ENCODE results near the gene DGKG. TPM values are rescaled to one million over a fixed set of nuclear protein-coding genes. Genes with fewer than 3 reads are reported as not detected.

The DGKG gene
- total RNA-seq, 1 donor from 2014 or later = 0.54 TPM

DNA sequence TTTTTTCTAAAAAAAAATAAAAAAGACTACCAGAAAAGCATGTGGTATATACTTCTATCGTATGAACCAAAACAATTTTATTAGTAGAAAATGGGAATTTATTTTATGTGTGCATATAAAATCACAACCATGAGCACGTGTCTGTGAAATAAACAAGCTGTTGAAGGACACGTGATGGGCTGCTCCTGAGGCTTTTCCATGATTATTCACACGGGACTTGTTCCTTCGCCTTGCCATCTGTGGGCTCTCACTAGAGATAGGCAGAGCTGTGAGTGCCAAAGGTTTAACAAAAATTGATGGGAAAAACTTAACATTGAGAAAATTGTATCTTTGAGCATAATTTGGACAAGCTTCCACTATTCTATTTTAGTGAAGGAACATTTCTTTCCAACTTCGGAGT is 240.8 kb downstream of the DGKG start:
- TF ChIP-seq, protein P1, sequence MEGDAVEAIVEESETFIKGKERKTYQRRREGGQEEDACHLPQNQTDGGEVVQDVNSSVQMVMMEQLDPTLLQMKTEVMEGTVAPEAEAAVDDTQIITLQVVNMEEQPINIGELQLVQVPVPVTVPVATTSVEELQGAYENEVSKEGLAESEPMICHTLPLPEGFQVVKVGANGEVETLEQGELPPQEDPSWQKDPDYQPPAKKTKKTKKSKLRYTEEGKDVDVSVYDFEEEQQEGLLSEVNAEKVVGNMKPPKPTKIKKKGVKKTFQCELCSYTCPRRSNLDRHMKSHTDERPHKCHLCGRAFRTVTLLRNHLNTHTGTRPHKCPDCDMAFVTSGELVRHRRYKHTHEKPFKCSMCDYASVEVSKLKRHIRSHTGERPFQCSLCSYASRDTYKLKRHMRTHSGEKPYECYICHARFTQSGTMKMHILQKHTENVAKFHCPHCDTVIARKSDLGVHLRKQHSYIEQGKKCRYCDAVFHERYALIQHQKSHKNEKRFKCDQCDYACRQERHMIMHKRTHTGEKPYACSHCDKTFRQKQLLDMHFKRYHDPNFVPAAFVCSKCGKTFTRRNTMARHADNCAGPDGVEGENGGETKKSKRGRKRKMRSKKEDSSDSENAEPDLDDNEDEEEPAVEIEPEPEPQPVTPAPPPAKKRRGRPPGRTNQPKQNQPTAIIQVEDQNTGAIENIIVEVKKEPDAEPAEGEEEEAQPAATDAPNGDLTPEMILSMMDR (IDR thresholded peaks at IDR 0.05; ENCODE audit: unreplicated experiment) = no peak
- Mint-ChIP-seq H3K4me3 (ENCODE audit: unreplicated experiment) (no peak overlapping the region), H3K9me3 (ENCODE audit: unreplicated experiment) (no peaks in the 10 kb centered on the region), H3K4me1 (ENCODE audit: unreplicated experiment) (peaks cover 7% of the 10 kb centered on the region), H3K27me3 (ENCODE audit: unreplicated experiment) (peaks cover 7% of the 10 kb centered on the region), H3K27ac (ENCODE audit: unreplicated experiment) (no peak overlapping the region), H3K36me3 (ENCODE audit: low read depth, unreplicated experiment) (no peaks in the 10 kb centered on the region)
- no peak for DNase-seq (ENCODE audit: low spot score)

DNA sequence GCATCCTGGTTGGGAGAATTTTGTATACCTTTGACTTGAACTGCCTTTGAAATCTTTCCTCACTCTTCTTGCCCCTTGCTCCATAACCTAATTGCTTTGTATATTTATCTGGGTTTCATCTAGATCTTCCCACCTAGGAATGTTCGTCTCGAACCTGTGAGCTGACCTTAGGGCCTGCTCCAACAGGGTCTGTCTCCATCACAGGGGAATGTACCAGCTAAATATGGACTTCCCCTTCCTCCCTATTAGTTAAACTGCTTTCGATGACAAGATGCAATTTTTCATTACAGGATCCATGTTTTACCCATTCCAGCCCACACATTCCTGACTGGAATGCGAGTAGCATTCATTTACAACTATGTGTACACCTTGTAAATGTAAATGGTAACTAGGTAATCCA is 242.5 kb downstream of the DGKG start:
- no peaks in the 10 kb centered on the region for H3K9me3 Mint-ChIP-seq (ENCODE audit: unreplicated experiment)
- H3K4me3 Mint-ChIP-seq (ENCODE audit: unreplicated experiment) = no peak overlapping the region
- TF ChIP-seq, protein P1 (IDR thresholded peaks at IDR 0.05; ENCODE audit: unreplicated experiment) = no peak
- H3K36me3 Mint-ChIP-seq (ENCODE audit: low read depth, unreplicated experiment) = no peaks in the 10 kb centered on the region
- DNase-seq (ENCODE audit: low spot score) = no peak
- H3K4me1 Mint-ChIP-seq (ENCODE audit: unreplicated experiment) = peaks cover 7% of the 10 kb centered on the region
- H3K27me3 Mint-ChIP-seq (ENCODE audit: unreplicated experiment) = peaks cover 4% of the 10 kb centered on the region
- no peak overlapping the region for H3K27ac Mint-ChIP-seq (ENCODE audit: unreplicated experiment)

DNA sequence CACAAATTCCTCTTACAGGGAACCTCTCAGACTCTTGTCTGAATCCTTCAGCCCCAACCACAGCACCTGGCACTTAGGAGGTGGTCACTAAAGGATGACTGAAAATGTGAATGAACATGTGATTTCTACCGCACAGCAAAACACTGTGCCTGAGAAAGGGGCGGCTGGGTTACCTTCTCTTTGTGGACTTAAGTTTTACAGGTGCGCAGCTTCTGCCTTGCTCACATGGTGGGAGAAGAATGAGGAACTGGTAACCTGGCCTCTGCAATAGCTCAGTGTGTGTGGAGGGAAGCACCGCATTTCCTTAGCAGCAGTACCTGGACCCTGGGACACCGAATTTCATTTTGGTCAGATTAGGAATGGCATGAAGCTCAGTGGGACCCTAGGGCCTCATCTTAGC is 243.3 kb downstream of the DGKG start:
- no peak overlapping the region for H3K27ac Mint-ChIP-seq (ENCODE audit: unreplicated experiment)
- TF ChIP-seq, protein P1 (IDR thresholded peaks at IDR 0.05; ENCODE audit: unreplicated experiment) = no peak
- peaks cover 4% of the 10 kb centered on the region for H3K27me3 Mint-ChIP-seq (ENCODE audit: unreplicated experiment)
- peaks cover 7% of the 10 kb centered on the region for H3K4me1 Mint-ChIP-seq (ENCODE audit: unreplicated experiment)
- no peak overlapping the region for H3K4me3 Mint-ChIP-seq (ENCODE audit: unreplicated experiment)
- DNase-seq (ENCODE audit: low spot score) = no peak
- no peaks in the 10 kb centered on the region for H3K9me3 Mint-ChIP-seq (ENCODE audit: unreplicated experiment)
- H3K36me3 Mint-ChIP-seq (ENCODE audit: low read depth, unreplicated experiment) = no peaks in the 10 kb centered on the region

DNA sequence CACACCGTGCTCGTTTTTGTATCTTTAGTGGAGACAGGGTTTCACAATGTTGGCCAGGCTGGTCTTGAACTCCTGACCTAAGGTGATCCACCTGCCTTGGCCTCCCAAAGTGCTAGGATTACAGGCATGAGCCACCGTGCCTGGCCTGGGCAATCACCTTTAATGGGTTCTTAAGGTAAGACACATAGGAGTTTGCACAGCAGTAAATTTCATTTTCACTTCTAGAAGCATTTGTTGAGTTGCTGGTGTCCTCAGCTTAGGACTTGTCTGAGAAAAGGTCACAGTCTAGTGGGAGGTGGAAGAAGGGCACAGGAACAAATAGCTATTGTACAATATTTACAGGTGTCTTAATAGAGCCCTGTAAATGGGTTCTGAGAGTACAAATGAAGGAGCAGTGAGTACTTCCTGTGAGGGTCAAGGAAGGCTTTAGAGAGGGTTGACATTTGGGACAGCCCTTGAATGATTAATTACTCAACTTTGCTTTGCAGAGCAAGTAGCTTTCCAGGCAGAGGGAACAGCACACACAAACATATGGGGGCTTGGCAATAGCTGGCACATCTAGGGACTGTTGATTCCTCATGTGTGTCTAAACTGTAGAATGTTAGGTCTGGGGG is 244.4 kb downstream of the DGKG start:
- Mint-ChIP-seq H3K9me3 (ENCODE audit: unreplicated experiment) (no peaks in the 10 kb centered on the region), H3K27ac (ENCODE audit: unreplicated experiment) (no peak overlapping the region), H3K4me3 (ENCODE audit: unreplicated experiment) (no peak overlapping the region), H3K27me3 (ENCODE audit: unreplicated experiment) (peaks cover 6% of the 10 kb centered on the region), H3K4me1 (ENCODE audit: unreplicated experiment) (peaks cover 4% of the 10 kb centered on the region), H3K36me3 (ENCODE audit: low read depth, unreplicated experiment) (no peaks in the 10 kb centered on the region)
- TF ChIP-seq, protein P1 (IDR thresholded peaks at IDR 0.05; ENCODE audit: unreplicated experiment) = no peak
- DNase-seq (ENCODE audit: low spot score) = no peak

DNA sequence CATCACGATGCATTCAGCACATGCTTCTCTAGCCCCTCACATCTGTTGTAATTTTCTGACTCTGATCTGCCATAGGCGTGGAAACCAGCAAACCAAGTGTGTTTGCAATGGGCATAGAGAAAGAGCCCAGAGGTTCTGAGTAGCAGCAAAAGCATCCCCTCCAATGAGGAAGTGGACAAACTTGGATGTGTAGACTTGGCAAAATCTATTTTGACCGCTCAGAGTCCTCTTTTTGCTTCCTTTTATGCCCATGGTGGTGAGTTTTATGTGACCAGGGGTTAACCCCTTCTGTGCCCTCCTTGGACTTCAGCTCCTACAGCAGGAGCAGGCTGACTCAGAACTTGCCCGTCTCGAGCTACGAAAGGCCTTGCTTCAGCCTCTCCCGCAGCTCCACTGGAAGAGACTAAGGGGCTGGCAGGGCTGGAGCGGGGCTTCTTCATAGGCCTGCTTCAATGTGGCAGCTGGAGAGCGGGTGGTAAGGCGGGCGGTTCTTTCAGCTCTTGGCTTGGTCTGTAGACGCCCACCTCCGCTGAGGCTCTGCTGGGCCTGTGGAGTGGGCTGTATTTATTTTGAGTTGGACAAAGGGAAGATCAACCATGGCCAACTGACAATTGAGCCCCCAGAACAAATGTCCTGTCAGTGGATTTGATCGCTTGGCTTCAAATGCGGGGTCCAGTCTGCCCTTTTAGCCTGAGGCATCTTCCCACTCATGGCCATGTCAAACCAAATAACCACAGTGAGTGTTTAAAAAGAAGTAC is 246.6 kb downstream of the DGKG start:
- DNase-seq (ENCODE audit: low spot score) = no peak
- peaks cover 9% of the 10 kb centered on the region for H3K4me1 Mint-ChIP-seq (ENCODE audit: unreplicated experiment)
- TF ChIP-seq, protein P1 (IDR thresholded peaks at IDR 0.05; ENCODE audit: unreplicated experiment) = no peak
- no peak overlapping the region for H3K27ac Mint-ChIP-seq (ENCODE audit: unreplicated experiment)
- H3K27me3 Mint-ChIP-seq (ENCODE audit: unreplicated experiment) = peaks cover 16% of the 10 kb centered on the region
- no peaks in the 10 kb centered on the region for H3K9me3 Mint-ChIP-seq (ENCODE audit: unreplicated experiment)
- H3K36me3 Mint-ChIP-seq (ENCODE audit: low read depth, unreplicated experiment) = no peaks in the 10 kb centered on the region
- H3K4me3 Mint-ChIP-seq (ENCODE audit: unreplicated experiment) = no peak overlapping the region

Data from endothelial cell (in vitro differentiated cells).